Stimulated activated CD4-positive, alpha-beta T cell treated with anti-CD3 and anti-CD28 coated beads, Interleukin-15, amount 100 ng/mL, for 1 hour (primary cell): Measurements from ENCODE around the gene ACADSB.

ENCODE experiments used
- DNase-seq, 2 donors: peaks; one replicate each; pipeline ENCODE4 v3.0.0-alpha.2; 2020; ENCODE audit warnings: low read depth in 1 of 2, low spot score in 1 of 2

ACADSB gene

GRCh38 chr10:123096452-123096851 is 87.6 kb downstream of the ACADSB start:
- DNase-seq, result no peak

GRCh38 chr10:123097039-123097438 is 88.2 kb downstream of the ACADSB start:
- no peak for DNase-seq

GRCh38 chr10:123100030-123100762 is 91.4 kb downstream of the ACADSB start:
- no peak for DNase-seq

- DNase-seq, result no peak
These were observed 93.1 kb downstream of the ACADSB start for GRCh38 chr10:123101872-123102271.

GRCh38 chr10:123102673-123103072 is 93.9 kb downstream of the ACADSB start:
- no peak for DNase-seq

GRCh38 chr10:123103944-123104343 is 95.1 kb downstream of the ACADSB start:
- no peak for DNase-seq
